CD14-positive monocyte (primary cell): ENCODE results near the gene MBOAT7. TPM values are rescaled to one million over a fixed set of nuclear protein-coding genes. Genes with fewer than 3 reads are reported as not detected.

Experiments
- DNase-seq, 3 donors: peaks; one replicate each; pipeline ENCODE4 v3.0.0-alpha.2; 2011 to 2022
- H2AFZ ChIP-seq: 2 replicates; pipeline ENCODE4 v1.6.0; 2012; ENCODE audit warnings: mild to moderate bottlenecking, low read depth, low read length, inconsistent platforms; ENCODE audit not compliant: insufficient read depth, poor library complexity, severe bottlenecking
- H3K27ac ChIP-seq, 2 donors: 1 replicate in 1 of 2; 2 replicates in 1 of 2; pipeline ENCODE4 v1.5.1; 2012 to 2013; ENCODE audit warnings: low read length in 2 of 2, control low read depth in 1 of 2, inconsistent platforms in 1 of 2, low read depth in 1 of 2, mild to moderate bottlenecking in 1 of 2
- H3K27me3 ChIP-seq, 2 donors: one replicate each; pipeline versions ENCODE4 v1.6.0 to v1.6.1; 2011 to 2013; ENCODE audit warnings: low read length in 2 of 2; ENCODE audit not compliant: control insufficient read depth in 2 of 2, insufficient read depth in 2 of 2
- H3K36me3 ChIP-seq, 2 donors: replicated peaks in 1 of 2; 1 replicate in 1 of 2; 2 replicates in 1 of 2; pipeline versions ENCODE4 v1.5.1 to v1.6.1; 2012 to 2013; ENCODE audit warnings: low read length in 2 of 2, control low read depth in 1 of 2, inconsistent platforms in 1 of 2, mild to moderate bottlenecking in 1 of 2; ENCODE audit not compliant: insufficient read depth in 2 of 2, control insufficient read depth in 1 of 2
- H3K4me1 ChIP-seq, 2 donors: 1 replicate in 1 of 2; 2 replicates in 1 of 2; pipeline versions ENCODE4 v1.5.1 to v1.6.1; 2012 to 2013; ENCODE audit warnings: low read length in 2 of 2, control low read depth in 1 of 2, inconsistent platforms in 1 of 2, mild to moderate bottlenecking in 1 of 2, moderate library complexity in 1 of 2; ENCODE audit not compliant: insufficient read depth in 2 of 2, control insufficient read depth in 1 of 2
- H3K4me2 ChIP-seq: replicated peaks from 2 replicates; pipeline ENCODE3; 2012; ENCODE audit warnings: low read length, moderate library complexity, mild to moderate bottlenecking; ENCODE audit not compliant: poor library complexity, severe bottlenecking; ENCODE audit errors: extremely low read depth
- H3K4me3 ChIP-seq, 3 experiments: fragments of 200-600 bp in 1 of 3; sonication (generic) in 1 of 3; replicated peaks in 1 of 3; 1 replicate in 2 of 3; 2 replicates in 1 of 3; pipeline ENCODE4 v1.5.1; 2011 to 2013; ENCODE audit warnings: low read length in 3 of 3, mild to moderate bottlenecking in 3 of 3, control low read depth in 2 of 3, low read depth in 2 of 3, inconsistent platforms in 1 of 3, moderate library complexity in 1 of 3
- H3K79me2 ChIP-seq: 2 replicates; pipeline ENCODE4 v1.6.0; 2012; ENCODE audit warnings: mild to moderate bottlenecking, control low read depth, inconsistent platforms, low read length, moderate library complexity; ENCODE audit not compliant: insufficient read depth
- H3K9ac ChIP-seq: 2 replicates; pipeline ENCODE4 v1.6.0; 2017; ENCODE audit warnings: low read length, mild to moderate bottlenecking; ENCODE audit not compliant: insufficient read depth, poor library complexity, severe bottlenecking
- H3K9me3 ChIP-seq, 2 donors: replicated peaks in 1 of 2; 1 replicate in 1 of 2; 2 replicates in 1 of 2; pipeline versions ENCODE4 v1.5.1 to v1.6.1; 2012 to 2013; ENCODE audit warnings: low read length in 2 of 2, control low read depth in 1 of 2; ENCODE audit not compliant: control insufficient read depth in 1 of 2, insufficient read depth in 1 of 2
- H4K20me1 ChIP-seq: 2 replicates; pipeline ENCODE4 v1.6.0; 2012; ENCODE audit warnings: mild to moderate bottlenecking, low read length, control low read depth, moderate library complexity; ENCODE audit not compliant: insufficient read depth
- H3K27ac Mint-ChIP-seq, 7 donors: one replicate each; pipeline ENCODE4 v1.8.0; 2020; ENCODE audit warnings: mild to moderate bottlenecking in 7 of 7, mixed read lengths in 7 of 7, moderate library complexity in 6 of 7, inconsistent platforms in 2 of 7
- H3K27me3 Mint-ChIP-seq, 3 donors: one replicate each; pipeline ENCODE4 v1.8.0; 2021 to 2022; ENCODE audit warnings: low read depth in 3 of 3, mild to moderate bottlenecking in 3 of 3, mixed read lengths in 3 of 3, moderate library complexity in 3 of 3, inconsistent platforms in 1 of 3
- H3K36me3 Mint-ChIP-seq, 2 donors: one replicate each; pipeline ENCODE4 v1.8.0; 2020; ENCODE audit warnings: mixed read lengths in 2 of 2, inconsistent platforms in 1 of 2, mild to moderate bottlenecking in 1 of 2
- H3K4me1 Mint-ChIP-seq: one replicate; pipeline ENCODE4 v1.8.0; 2020; ENCODE audit warnings: mild to moderate bottlenecking, mixed read lengths
- H3K4me3 Mint-ChIP-seq, 2 donors: one replicate each; pipeline ENCODE4 v1.8.0; 2020; ENCODE audit warnings: mild to moderate bottlenecking in 2 of 2, mixed read lengths in 2 of 2, moderate library complexity in 1 of 2
- H3K9me3 Mint-ChIP-seq, 7 donors: one replicate each; pipeline ENCODE4 v1.8.0; 2020 to 2022; ENCODE audit warnings: mixed read lengths in 7 of 7, mild to moderate bottlenecking in 6 of 7, moderate library complexity in 6 of 7, inconsistent platforms in 2 of 7
- CTCF ChIP-seq: fragments of 200-600 bp; IDR thresholded peaks from one replicate; pipeline ENCODE4 v1.8.0; 2022; ENCODE audit warnings: antibody characterized with exemption, mild to moderate bottlenecking
- WGBS: methylation state at CpG from one replicate; pipeline ENCODE4 v1.1.5; 2013; ENCODE audit warnings: missing lambda C conversion rate; ENCODE audit not compliant: insufficient coverage; 5-methylcytosine and 5-hydroxymethylcytosine counted together
- intact Hi-C, 2 donors: fragments of 100-400 bp; cut with micrococcal nuclease; formaldehyde crosslinking; loops; one replicate each; pipeline versions ENCODE4 v1.15.0 to v1.15.1; 2023
- polyA plus RNA-seq, 3 donors: library from polyadenylated mRNA; depleted of rRNA in 1 of 3; unstranded in 2 of 3; stranded (reverse) in 1 of 3; fragments of 300-500 nt in 2 of 3; fragments of >200 nt in 1 of 3; fragmentation: Illumina TruSeq in 2 of 3; gene quantifications; 1 replicate in 2 of 3; 2 replicates in 1 of 3; pipeline ENCODE4 v1.2.3, GENCODE V29; 2012 to 2021

The MBOAT7 gene
- polyA plus RNA-seq, 3 donors: 84.0 to 115 (median 111) TPM

GRCh38 chr19:54128441-54128725 is 61.0 kb downstream of the MBOAT7 start:
- intact Hi-C loops: no loop called here
- peaks cover 63 to 92% of the 10 kb centered on the region in 2 donors for H3K36me3 Mint-ChIP-seq
- H3K27me3 ChIP-seq: no peaks in the 10 kb centered on the region
- TF ChIP-seq CTCF: no peak
- no peaks in the 10 kb centered on the region for H3K79me2 ChIP-seq
- H3K9me3 ChIP-seq: no peaks in the 10 kb centered on the region
- no peak for DNase-seq
- no peaks in the 10 kb centered on the region for H3K4me1 ChIP-seq
- H3K27ac Mint-ChIP-seq: no peak overlapping the region
- no peak overlapping the region for H3K4me2 ChIP-seq
- no peaks in the 10 kb centered on the region for H4K20me1 ChIP-seq
- H3K27me3 Mint-ChIP-seq: no peaks in the 10 kb centered on the region
- H3K4me3 ChIP-seq: no peak overlapping the region
- H3K4me1 Mint-ChIP-seq: no peaks in the 10 kb centered on the region
- no peak overlapping the region for H3K9ac ChIP-seq
- peaks cover 73 to 81% of the 10 kb centered on the region in 2 donors for H3K36me3 ChIP-seq
- H3K4me3 Mint-ChIP-seq: no peak overlapping the region
- no peak overlapping the region for H3K27ac ChIP-seq
- 95% methylated on average over 17 of the region's 20 CpGs for WGBS
- no peaks in the 10 kb centered on the region for H3K9me3 Mint-ChIP-seq
- H2AFZ ChIP-seq: no peak overlapping the region

- DNase-seq: no peak
- Histone ChIP-seq H3K9me3 (no peaks in the 10 kb centered on the region), H4K20me1 (no peaks in the 10 kb centered on the region), H3K9ac (no peak overlapping the region), H3K36me3 (peaks cover 78 to 86% of the 10 kb centered on the region in 2 donors), H3K27me3 (no peaks in the 10 kb centered on the region), H3K4me1 (no peaks in the 10 kb centered on the region), H3K79me2 (no peaks in the 10 kb centered on the region), H3K4me2 (no peak overlapping the region), H3K27ac (no peak overlapping the region), H3K4me3 (no peak overlapping the region), H2AFZ (no peak overlapping the region)
- no peak for TF ChIP-seq CTCF
- intact Hi-C loops: no loop called here
- Mint-ChIP-seq H3K4me3 (no peak overlapping the region), H3K9me3 (no peaks in the 10 kb centered on the region), H3K36me3 (peaks cover 68 to 92% of the 10 kb centered on the region in 2 donors), H3K4me1 (no peaks in the 10 kb centered on the region), H3K27me3 (no peaks in the 10 kb centered on the region), H3K27ac (no peak overlapping the region)
- 99% methylated on average over 34 of the region's 44 CpGs for WGBS
These were observed 61.5 kb downstream of the MBOAT7 start for GRCh38 chr19:54127688-54128440.
